Suppressor macrophage treated with lipopolysaccharide for 4 hours (primary cell): ENCODE data around the gene KRTAP1-3.
"Not testable (repeated sequence)": the region's sequence is repeated elsewhere in the genome, so short reads cannot be mapped to it uniquely, and the experiment has no call there.

Source experiments
- DNase-seq: peaks from one replicate; pipeline ENCODE4 v3.0.0-alpha.2; 2020

Gene KRTAP1-3

GRCh38 chr17:41008811-41009210 is 25.9 kb downstream of the KRTAP1-3 start, which contains the start of gene KRTAP3-1:
KRTAP3-1 (minus strand) TSS chr17:41009128; CDS start chr17:41009074, 54 bp downstream.
- DNase-seq = no peak

GRCh38 chr17:41004397-41004796 is 30.3 kb downstream of the KRTAP1-3 start:
- DNase-seq = no peak

DNA sequence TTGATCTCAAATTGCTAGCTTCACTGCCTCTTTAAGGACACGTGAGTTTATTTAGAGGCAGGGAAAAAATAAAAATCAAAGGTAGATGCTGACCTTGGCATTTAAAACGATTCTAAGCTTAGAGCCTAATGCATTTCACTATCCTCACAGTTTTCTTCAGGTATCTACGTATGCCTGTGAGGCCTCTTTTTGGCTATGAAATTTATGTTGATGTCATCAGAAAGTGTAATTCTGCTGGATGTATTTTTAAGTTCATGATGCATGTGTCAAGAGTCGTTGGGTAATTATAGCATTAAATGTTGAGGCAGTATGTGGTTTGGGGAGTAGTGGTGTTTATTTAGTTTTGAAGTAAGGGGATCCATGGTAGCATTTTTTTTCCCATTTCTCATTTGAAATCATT is 30.7 kb downstream of the KRTAP1-3 start:
- no peak for DNase-seq

- peak; percentile 37 for DNase-seq
Measured at GRCh38 chr17:41002814-41003213, 31.9 kb downstream of the KRTAP1-3 start.

- DNase-seq = no peak
Measured at GRCh38 chr17:41001795-41002194, 32.9 kb downstream of the KRTAP1-3 start.

GRCh38 chr17:40999563-40999962 is 35.1 kb downstream of the KRTAP1-3 start, which contains the start of gene KRTAP3-2:
KRTAP3-2 (minus strand) TSS chr17:40999906; CDS start chr17:40999853, 53 bp downstream.
- not testable (repeated sequence) for DNase-seq

GRCh38 chr17:40997361-40997760 is 37.3 kb downstream of the KRTAP1-3 start:
- DNase-seq = no peak

DNA sequence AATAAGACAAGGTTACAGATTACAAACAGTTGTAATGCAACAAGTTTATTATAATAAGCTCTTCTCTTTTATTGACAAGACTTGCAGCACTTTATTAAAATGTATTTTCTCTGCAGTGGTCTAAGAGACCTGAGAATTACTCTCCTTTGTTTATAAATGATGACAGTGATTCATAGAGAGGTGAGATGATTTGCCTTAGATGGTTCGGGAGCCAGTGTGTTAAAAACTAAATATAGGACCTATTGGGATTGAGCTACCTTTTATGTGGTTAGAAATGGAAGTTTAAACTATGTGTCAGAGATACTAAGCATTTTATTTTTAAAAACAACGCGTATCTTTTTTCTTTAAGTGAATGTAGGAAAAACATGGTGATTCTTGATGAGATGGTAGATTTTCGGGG is 37.8 kb downstream of the KRTAP1-3 start:
- DNase-seq = no peak

DNA sequence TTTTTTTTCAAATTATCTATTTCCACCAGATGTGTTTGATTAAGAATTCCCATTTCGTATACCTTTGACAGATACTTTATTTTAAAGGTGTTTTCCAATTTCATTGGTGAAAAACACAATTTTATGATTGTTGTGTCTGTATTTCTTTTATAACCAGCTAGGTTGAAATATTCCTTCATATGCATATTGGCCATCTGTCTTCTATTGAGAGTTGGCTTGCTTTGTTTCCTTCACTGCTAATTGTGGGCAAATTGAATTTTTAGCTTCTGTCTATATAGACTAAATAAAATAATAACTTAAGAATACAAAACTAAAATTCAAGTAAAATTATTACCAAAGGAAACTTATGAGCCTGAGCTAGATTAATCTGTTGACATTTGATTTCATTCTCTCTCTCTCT is 39.6 kb downstream of the KRTAP1-3 start:
- no peak for DNase-seq

- DNase-seq = no peak
Measured at GRCh38 chr17:40993839-40994238, 40.8 kb downstream of the KRTAP1-3 start, which contains the start of gene KRTAP3-3. KRTAP3-3 (minus strand) TSS chr17:40994164; CDS start chr17:40994097, 67 bp downstream.

DNA sequence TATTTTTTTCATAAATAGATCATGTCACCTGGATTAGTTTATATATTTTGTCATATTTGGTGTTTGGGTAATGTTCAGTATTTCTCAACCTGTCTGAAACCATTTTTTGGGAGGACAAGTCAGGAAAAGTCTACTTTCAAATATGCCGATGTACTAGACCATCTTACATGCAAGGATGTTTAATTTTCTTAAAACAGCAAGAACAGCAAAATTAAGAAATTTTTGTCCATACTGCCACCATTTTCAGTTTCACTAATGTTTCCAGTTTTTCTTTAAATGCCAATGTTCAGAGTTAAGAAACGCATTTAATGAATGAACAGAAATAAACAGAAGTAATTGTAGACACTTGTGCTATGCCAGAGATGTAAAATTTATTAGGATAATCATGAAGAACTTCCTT is 41.6 kb downstream of the KRTAP1-3 start:
- DNase-seq = no peak

DNA sequence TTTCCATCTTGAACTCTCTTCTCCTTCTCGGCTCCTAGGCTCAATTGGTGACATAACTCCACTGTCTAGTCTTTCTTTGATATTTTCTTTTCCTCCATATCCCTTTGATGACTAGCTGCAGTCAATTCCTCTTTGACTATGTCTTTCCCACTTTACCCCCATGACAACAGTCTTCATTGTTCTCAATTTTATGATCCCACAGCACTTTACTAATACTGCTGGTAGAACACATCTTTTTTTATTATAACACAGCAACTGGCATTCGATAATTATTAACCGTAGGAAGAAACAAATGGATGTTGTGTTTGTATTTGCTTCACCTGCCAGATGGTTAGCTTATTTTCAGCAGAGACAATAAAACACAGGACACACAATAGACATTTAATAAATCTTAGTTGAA is 42.0 kb downstream of the KRTAP1-3 start:
- DNase-seq = no peak

GRCh38 chr17:40986920-40987319 is 47.8 kb downstream of the KRTAP1-3 start:
- DNase-seq = no peak

DNA sequence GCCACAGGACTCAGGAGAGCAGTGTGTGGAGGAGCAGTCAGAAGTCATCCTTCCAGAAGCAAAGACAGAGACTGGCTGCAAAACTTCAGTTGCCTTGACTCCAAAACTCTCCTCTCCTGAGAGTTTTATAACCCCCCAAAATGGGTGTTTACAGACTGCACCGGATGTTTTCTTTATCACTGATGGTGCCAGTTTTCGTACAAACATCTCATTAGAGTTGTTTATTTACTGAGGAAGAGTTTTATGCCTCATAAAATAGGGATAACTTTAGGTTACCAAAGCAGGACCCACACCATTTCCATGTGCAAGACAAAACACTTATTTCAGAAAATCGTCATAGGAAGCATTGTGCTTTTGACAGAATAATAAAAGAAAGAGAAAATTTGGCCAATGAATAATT is 50.4 kb downstream of the KRTAP1-3 start, which contains the start of gene KRT40:
Gene KRT40 (minus strand): TSS at position 101 of the 400 bp plus-strand sequence. CDS start 53 bp downstream, at position 48.
- DNase-seq = no peak
